AG20443 (cell line): ENCODE results near the gene ABLIM2.

Experiments used
- DNase-seq: peaks from one replicate; pipeline ENCODE4 v3.0.0; 2012; ENCODE audit warnings: low spot score, mixed read lengths

The ABLIM2 gene

GRCh38 chr4:7978489-7978888 is 180.1 kb downstream of the ABLIM2 start:
- no peak for DNase-seq

- no peak for DNase-seq
Measured at GRCh38 chr4:7976634-7977033, 182.0 kb downstream of the ABLIM2 start.

DNA sequence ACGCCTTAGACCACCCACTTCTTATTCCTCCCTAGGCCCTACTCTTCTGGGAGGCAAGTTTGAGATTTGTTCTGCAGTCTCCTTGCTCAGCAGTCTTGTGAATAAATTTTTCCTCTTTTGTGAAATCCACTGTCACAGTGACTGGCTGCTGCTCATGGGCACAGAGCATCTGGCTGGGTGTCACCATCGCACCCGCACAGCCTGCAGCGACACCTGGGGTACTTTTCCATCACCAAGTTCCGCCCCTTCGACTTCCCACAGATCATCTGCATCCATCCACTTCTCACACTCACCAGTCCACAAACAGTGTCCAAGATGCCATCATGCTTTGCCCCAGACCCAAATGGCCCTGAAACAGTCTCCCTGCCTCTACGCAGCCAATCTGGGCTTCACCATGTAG is 182.6 kb downstream of the ABLIM2 start:
- no peak for DNase-seq

- no peak for DNase-seq
Measured at GRCh38 chr4:7974425-7974824, 184.2 kb downstream of the ABLIM2 start.

GRCh38 chr4:7973545-7973981 is 185.1 kb downstream of the ABLIM2 start:
- peak; percentile 66 for DNase-seq

DNA sequence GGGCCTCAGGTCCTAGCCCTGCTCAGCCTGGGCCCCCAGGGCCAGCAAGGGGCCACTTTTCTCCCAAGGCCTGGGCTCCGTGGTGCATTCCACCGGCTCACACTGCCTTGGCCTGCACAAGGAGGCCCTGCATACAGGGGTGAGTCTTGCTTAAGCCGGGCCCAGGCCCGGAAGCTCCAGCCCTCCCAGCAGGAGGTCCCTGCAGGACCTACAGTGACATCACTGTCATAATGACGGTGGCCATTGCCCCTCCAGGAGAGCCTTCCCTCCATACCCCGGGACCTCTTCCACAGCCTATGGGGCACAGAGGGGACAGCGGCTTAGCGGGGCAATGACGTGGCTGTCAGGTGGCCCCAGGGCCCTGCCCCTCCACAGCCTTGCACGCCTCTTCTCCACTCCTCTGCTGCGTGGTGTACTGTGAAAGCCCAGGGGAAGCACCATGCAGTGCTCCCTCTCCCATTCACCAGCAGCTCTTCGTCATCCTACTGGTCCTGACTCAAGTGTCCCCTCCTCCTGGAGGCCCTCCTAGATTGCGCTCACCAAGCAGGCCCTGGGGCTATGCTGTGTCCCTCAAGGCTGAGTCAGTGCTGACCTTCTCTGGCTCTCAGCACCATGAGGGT is 186.6 kb downstream of the ABLIM2 start:
- DNase-seq = no peak

DNA sequence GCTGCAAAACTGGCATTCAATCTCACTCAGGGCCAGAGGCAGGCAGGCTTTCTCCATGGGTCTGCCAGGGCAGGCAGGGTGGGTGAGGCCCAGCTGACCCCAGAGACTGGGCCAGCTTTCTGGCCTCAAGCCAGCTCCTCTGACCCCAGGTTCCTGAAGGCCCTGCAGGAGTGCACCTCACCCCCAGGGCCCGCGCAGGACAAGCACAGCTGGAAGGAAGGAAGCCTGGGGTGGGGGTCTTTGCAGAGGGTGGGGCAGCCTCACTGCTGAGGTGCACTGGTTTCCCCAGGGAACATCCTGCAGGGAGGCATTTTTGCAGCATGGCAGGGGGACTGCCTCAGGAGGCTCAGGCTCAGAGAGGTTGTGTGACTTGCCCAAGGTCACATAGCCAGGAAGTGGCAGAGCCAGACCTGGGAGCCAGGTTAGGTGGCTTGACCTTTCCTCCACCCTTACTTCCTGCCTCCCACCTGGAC is 187.4 kb downstream of the ABLIM2 start:
- no peak for DNase-seq

GRCh38 chr4:7970361-7970946 is 188.2 kb downstream of the ABLIM2 start:
- DNase-seq = no peak

DNA sequence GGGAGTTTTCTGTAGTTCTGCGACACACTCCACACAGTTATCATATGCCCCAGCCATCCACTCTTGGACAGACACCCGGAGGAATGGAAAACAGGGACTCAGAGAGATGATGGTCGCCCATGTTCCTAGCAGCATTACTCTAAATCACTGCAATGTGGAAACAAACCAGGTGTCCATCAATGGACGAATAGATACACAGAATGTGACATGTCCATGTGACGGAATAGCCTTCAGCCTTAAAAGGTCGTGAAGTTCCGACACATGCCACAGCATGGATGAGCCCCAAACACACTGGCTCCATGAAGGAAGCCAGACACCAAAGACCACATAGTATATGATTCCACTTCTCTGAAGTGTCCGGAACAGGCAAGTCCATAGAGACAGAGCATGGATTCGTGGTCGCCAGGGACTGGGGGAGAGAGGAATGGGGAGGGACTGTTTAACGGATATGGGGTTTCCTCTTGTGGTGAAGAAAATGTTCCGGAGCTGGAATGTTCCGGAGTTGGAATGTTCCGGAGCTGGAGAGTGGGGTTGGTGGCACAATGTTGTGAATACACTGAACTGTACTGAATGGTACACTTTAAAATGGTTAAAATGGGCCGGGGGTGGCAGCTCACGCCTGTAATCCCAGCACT is 190.2 kb downstream of the ABLIM2 start:
- no peak for DNase-seq

DNA sequence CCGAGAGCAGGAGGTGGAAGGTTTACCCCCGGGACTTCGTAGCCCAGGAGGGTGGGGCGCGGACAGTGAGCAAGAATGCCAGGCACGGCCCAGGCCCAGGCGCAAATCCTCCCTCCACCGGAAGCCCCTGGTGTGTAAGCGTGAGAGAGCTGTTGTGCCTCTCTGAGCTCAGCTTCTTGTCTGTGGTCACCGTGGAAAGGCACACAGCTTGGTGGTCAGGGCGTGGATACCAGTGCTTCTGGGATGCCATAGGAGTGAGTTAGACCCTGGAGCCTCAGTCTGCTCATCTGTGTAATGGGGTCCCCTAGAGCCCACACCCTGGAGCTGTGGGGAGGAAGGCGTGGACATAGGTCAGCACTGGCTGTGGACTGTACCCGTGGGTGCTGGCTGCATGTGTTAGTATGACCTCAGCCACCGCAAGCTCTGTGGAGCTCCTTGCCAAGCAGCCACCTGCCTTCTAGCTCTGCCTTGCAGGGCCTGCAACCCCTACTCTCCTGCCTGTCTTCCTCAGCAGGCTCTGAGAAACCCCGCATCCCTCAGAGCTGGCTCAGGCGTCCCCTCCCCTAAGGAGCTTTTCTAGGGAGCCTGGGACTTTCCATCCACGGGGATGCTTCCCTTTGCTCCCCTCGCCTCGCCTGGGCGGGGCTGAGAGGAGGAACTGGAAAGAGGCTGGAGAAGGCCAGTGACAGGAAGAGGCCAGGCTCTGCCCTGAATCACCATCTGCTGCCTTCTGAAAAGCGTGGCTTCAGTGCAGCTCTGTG is 190.9 kb downstream of the ABLIM2 start:
- peak; percentile 66 for DNase-seq

GRCh38 chr4:7967063-7967440 is 191.6 kb downstream of the ABLIM2 start:
- no peak for DNase-seq

DNA sequence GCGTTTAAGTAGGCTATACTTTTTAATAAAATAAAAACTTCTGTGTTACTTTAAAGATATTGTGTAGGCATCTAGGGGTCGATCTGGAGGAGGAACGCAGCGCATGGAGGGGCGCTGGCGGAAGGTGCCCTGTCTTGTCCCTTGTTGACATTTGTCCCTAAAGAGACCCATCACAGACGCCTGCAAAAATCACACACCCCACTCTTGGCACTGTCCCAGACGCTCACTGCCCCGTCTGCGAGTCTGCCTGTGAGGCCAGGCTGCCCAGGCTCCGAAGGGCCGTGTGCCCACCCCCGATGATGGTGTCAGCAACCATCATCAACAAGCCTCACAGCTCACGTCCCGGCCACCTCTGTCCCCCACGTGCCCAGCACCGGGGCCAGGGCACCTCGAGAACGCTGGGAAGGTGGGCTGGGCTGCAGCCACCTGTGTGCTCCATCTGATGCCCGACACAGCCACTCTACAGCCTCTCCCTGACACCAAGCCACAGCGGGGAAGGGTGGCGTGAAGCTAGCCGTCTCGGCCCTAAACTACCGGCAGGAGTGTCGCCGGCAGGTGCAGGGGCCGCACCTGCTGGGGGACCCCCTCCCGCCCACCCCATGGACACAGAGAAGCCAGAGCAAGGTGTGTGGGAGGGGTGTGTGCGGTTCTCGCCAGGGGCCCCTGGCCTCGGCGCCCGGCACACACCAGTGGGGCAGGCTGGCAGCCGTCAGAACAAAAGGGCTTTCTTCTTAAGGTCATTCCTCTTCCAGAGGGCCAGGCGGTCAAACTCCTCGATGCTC is 192.1 kb downstream of the ABLIM2 start:
- DNase-seq = no peak

DNA sequence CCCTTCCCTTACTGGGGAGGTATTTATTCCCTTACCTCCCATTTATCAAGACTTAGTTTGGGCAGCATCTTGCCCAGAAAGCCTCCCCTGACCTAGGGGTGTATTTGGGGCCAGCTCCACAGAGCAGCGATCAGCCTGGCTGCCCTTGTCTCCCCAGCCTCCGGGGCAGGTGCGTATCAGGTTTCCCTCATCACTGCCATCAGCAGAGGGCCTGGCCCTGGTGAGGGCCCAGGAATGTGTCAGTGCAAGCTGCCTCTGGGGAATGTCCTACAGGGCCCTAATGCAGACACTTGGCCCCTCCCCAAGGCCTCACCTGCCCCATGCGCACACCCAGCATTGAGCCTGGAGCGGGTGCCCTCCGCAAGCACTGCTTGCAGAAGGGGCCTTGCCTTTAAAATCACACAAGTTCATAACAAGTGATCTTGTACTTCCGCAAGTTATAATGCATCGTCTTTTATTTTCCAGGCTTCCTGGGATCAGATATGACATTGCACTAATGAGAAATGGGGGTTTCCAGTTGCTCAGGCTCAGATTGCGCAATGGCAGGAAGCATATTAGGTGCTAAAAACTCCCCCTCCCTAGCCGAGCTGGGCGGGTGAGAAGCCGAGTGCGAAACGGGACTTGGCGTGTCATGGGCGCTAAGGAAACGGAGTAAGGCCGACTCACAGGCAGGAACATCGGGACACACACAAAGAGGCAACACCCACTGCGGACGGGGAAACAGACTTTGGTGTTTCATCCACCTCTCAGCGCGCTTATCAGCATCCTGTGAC is 193.5 kb downstream of the ABLIM2 start:
- DNase-seq = no peak

GRCh38 chr4:7964459-7964858 is 194.2 kb downstream of the ABLIM2 start:
- no peak for DNase-seq

GRCh38 chr4:7963691-7964090 is 194.9 kb downstream of the ABLIM2 start:
- DNase-seq = no peak

DNA sequence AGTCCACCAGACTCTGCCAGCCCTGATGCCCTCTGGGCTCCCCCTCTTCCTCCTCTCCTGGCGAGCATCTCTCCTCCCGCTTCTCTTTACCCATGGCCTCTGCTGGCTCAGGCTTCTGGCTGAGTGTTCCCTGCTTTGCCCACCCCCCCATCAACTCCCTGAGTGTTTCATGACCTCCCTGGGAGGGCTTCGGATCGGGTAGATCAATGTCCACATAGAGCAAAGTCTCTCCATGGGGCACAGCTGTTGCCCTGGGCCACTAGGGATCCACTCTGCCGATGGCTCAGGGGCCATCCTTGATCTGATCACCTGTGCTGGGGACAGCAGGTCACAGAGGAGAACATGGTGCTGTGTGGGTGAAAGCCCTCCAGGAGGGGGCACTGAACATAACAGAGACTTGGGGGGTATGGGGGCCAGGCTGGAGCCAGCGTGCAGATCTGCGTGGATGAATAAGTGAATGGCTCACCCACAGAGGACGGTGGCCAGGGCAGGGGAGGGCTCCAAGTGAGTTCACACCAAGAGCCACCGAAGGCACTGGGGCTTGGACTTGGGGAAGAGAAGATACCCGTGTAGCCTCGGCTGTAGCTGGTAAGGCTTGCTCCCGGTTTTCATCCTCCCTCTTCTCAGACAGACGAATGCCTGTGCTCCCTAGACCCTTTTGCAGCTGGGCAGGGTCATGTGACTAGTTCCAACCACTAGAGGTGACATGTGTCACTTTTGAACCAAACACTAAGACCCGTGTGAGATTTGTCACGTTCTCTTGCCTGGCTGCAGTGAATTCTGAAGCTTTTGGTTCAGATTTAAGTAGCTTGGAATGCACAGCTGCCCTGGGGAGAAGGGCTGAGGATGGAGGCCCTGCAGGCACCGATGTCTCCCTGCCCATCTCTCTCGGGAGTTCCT is 195.8 kb downstream of the ABLIM2 start:
- DNase-seq = no peak

GRCh38 chr4:7960790-7961655 is 197.6 kb downstream of the ABLIM2 start:
- DNase-seq = peak; percentile 90

DNA sequence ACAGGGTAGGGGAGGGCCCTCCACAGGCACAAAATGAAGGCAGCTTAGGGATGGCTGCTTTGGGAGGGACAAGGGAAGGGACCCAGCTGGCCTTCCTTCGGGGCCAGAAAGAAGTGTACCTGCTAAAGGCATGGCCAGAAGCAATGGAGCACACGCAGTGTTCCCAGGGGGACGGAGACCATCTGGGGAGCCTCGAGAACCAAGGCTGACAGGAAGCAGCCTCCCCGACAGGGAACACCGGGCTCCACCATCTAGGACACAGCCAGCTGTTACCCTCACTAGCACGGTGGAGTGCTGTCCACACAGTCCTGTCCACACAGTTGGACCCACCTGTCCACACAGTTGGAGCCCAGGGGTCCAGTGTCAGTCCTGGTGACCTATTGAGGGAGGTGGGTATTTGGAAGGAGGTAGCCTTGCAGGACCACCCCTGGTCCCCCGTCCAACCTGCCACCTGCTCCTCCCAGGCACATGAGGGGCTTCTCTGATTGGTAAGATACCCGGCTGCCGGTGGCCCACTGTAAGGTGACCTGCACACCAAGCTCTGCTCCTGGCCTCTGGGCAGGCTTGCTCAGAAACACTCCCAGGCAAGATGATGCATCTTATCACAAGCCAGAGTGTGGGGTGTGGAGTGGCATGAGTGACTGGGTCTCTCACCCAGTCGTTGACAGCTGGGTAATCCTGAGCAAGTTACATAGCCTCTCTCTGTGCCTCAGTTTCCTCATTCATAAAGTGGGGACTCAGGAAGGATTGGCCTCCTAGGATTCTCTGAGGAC is 198.4 kb downstream of the ABLIM2 start:
- peak; percentile 70 for DNase-seq
